GM23338 (cell line): ENCODE results near the gene TULP1. TPM values are rescaled to one million over a fixed set of nuclear protein-coding genes. Genes with fewer than 3 reads are reported as not detected.

ENCODE experiments used
- ATAC-seq: fragments of 200-7000 bp; cut with Tn5 transposase; 3 replicates; pipeline ENCODE4 v1.9.1; 2020
- DNase-seq: peaks from one replicate; pipeline ENCODE4 v3.0.0-alpha.2; 2015; ENCODE audit warnings: low spot score
- H2AFZ ChIP-seq: fragments of 200-600 bp; sonication (generic); 2 replicates; pipeline ENCODE4 v1.8.0; 2016; ENCODE audit warnings: antibody characterized with exemption, mild to moderate bottlenecking, moderate library complexity
- H3F3A ChIP-seq: fragments of 200-600 bp; sonication (generic); replicated peaks from 2 replicates; pipeline ENCODE4 v1.8.0; 2017; ENCODE audit warnings: antibody characterized with exemption, mixed run types, low read depth
- H3K27ac ChIP-seq: fragments of 200-600 bp; sonication (generic); 2 replicates; pipeline ENCODE4 v1.6.1; 2016; ENCODE audit warnings: low read depth
- H3K27me3 ChIP-seq: fragments of 200-600 bp; sonication (generic); 2 replicates; pipeline ENCODE4 v1.8.0; 2016; ENCODE audit warnings: mild to moderate bottlenecking, mixed run types, moderate library complexity; ENCODE audit not compliant: insufficient read depth
- H3K36me3 ChIP-seq: fragments of 200-600 bp; sonication (generic); 2 replicates; pipeline ENCODE4 v1.8.0; 2016; ENCODE audit warnings: mild to moderate bottlenecking; ENCODE audit not compliant: insufficient read depth
- H3K4me1 ChIP-seq: fragments of 200-600 bp; sonication (generic); 2 replicates; pipeline ENCODE4 v1.8.0; 2016; ENCODE audit warnings: mild to moderate bottlenecking, moderate library complexity; ENCODE audit not compliant: insufficient read depth
- H3K4me2 ChIP-seq: fragments of 200-600 bp; sonication (generic); 2 replicates; pipeline ENCODE4 v1.7.1; 2017; ENCODE audit warnings: mixed run types
- H3K4me3 ChIP-seq: fragments of 200-600 bp; sonication (generic); 2 replicates; pipeline ENCODE4 v1.6.1; 2016; ENCODE audit warnings: mixed run types
- H3K79me2 ChIP-seq: fragments of 200-600 bp; sonication (generic); replicated peaks from 2 replicates; pipeline ENCODE4 v1.8.0; 2017; ENCODE audit warnings: mild to moderate bottlenecking; ENCODE audit not compliant: insufficient read depth
- H3K9me2 ChIP-seq: fragments of 200-600 bp; sonication (generic); 2 replicates; pipeline ENCODE4 v1.8.0; 2017; ENCODE audit not compliant: insufficient read depth
- H4K20me1 ChIP-seq: fragments of 200-600 bp; sonication (generic); replicated peaks from 2 replicates; pipeline ENCODE4 v1.8.0; 2017; ENCODE audit warnings: mild to moderate bottlenecking; ENCODE audit not compliant: insufficient read depth
- H3K27ac Mint-ChIP-seq: 2 replicates; pipeline ENCODE4 v1.8.0; 2020; ENCODE audit warnings: inconsistent platforms, mild to moderate bottlenecking, moderate library complexity, mixed read lengths
- H3K27me3 Mint-ChIP-seq: 3 replicates; pipeline ENCODE4 v1.8.0; 2022; ENCODE audit warnings: low read depth, mild to moderate bottlenecking, moderate library complexity, mixed read lengths, inconsistent platforms; ENCODE audit not compliant: insufficient read depth, poor library complexity
- H3K36me3 Mint-ChIP-seq: 3 replicates; pipeline ENCODE4 v1.8.0; 2021; ENCODE audit warnings: low read depth, mild to moderate bottlenecking, inconsistent platforms, moderate library complexity, mixed read lengths
- H3K4me1 Mint-ChIP-seq: 3 replicates; pipeline ENCODE4 v1.8.0; 2020; ENCODE audit warnings: mild to moderate bottlenecking, inconsistent platforms, mixed read lengths
- H3K4me3 Mint-ChIP-seq: 3 replicates; pipeline ENCODE4 v1.8.0; 2021; ENCODE audit warnings: moderate library complexity, mild to moderate bottlenecking, inconsistent platforms, mixed read lengths
- H3K9me3 Mint-ChIP-seq: 3 replicates; pipeline ENCODE4 v1.8.0; 2020; ENCODE audit warnings: moderate library complexity, mild to moderate bottlenecking, inconsistent platforms, mixed read lengths
- CREB1 ChIP-seq: fragments of 250-450 bp; sonication (Bioruptor Pico); IDR thresholded peaks from 2 replicates; pipeline ENCODE4 v1.5.0; 2020; ENCODE audit warnings: low read depth, mild to moderate bottlenecking, moderate library complexity
- CTCF ChIP-seq, 2 experiments: fragments of 200-600 bp in 1 of 2; sonication (generic) in 1 of 2; conservative IDR thresholded peaks; 2 replicates each; pipeline versions ENCODE4 v1.5.1 to v1.6.1; 2016 to 2017; ENCODE audit warnings: antibody characterized with exemption in 2 of 2, low read depth in 2 of 2, mild to moderate bottlenecking in 2 of 2, moderate library complexity in 1 of 2
- ETS1 ChIP-seq: IDR thresholded peaks from 2 replicates; pipeline ENCODE4 v1.6.1; 2016; ENCODE audit warnings: antibody characterized with exemption
- EZH2 ChIP-seq: fragments of 200-600 bp; sonication (generic); IDR thresholded peaks from one replicate; pipeline ENCODE4 v1.8.0; 2017; ENCODE audit warnings: antibody characterized with exemption, mild to moderate bottlenecking, low read depth; ENCODE audit not compliant: unreplicated experiment
- EZH2phosphoT487 ChIP-seq: fragments of 200-600 bp; sonication (generic); IDR thresholded peaks from one replicate; pipeline ENCODE4 v1.8.1; 2018; ENCODE audit warnings: antibody characterized with exemption; ENCODE audit not compliant: unreplicated experiment
- NANOG ChIP-seq: IDR thresholded peaks from 2 replicates; pipeline ENCODE4 v1.6.1; 2016; ENCODE audit warnings: antibody characterized with exemption, borderline replicate concordance
- POLR2AphosphoS5 ChIP-seq: IDR thresholded peaks from 2 replicates; pipeline ENCODE4 v1.6.1; 2016; ENCODE audit warnings: antibody characterized with exemption, low read depth
- REST ChIP-seq: IDR thresholded peaks from one replicate; pipeline ENCODE4 v1.6.1; 2018; ENCODE audit warnings: antibody characterized with exemption; ENCODE audit not compliant: unreplicated experiment
- STAT1 ChIP-seq: IDR thresholded peaks from one replicate; pipeline ENCODE4 v1.6.1; 2016; ENCODE audit warnings: antibody characterized with exemption; ENCODE audit not compliant: unreplicated experiment
- ZNF114 ChIP-seq: fragments of 250-450 bp; sonication (Bioruptor Pico); IDR thresholded peaks from 2 replicates; pipeline ENCODE4 v1.5.0; 2020; ENCODE audit warnings: mild to moderate bottlenecking, moderate library complexity
- ZNF331 ChIP-seq: fragments of 250-450 bp; sonication (Bioruptor Pico); IDR thresholded peaks from 2 replicates; pipeline ENCODE4 v1.5.0; 2020; ENCODE audit warnings: low read depth, mild to moderate bottlenecking, moderate library complexity
- ZNF462 ChIP-seq: fragments of 250-450 bp; sonication (Bioruptor Pico); IDR thresholded peaks from 2 replicates; pipeline ENCODE4 v1.5.0; 2020; ENCODE audit warnings: mild to moderate bottlenecking, moderate library complexity
- polyA plus RNA-seq: library from polyadenylated mRNA; unstranded; fragments of >200 nt; fragmentation: Nextera tagmentation; extraction: Ambion mirVana; gene quantifications from 2 replicates; pipeline ENCODE4 v1.2.1, GENCODE V29; 2016
- total RNA-seq: library from RNA; depleted of rRNA; stranded (reverse); fragments of >200 nt; shearing (Covaris generic); gene quantifications from 2 replicates; pipeline ENCODE4 v1.2.3, GENCODE V29; 2014

The TULP1 gene
- total and polyA plus RNA-seq, 2 experiments from 2014 or later: 3.0 to 3.8 TPM

- no peak overlapping the region for H3K4me3 ChIP-seq
- no peak overlapping the region for H3K27ac Mint-ChIP-seq
- no peaks in the 10 kb centered on the region for H3K79me2 ChIP-seq
- H3K4me3 Mint-ChIP-seq: no peak overlapping the region
- H3F3A ChIP-seq: 0 out of 2 replicates have a peak, but pooled peaks cover 3% of the 10 kb centered on the region
- no peak for DNase-seq
- no peak for ATAC-seq
- H3K4me2 ChIP-seq: no peak overlapping the region
- peak overlapping the region; percentile 47; the same call in 1 of the 2 replicates for H2AFZ ChIP-seq
- H3K4me1 Mint-ChIP-seq: peaks cover 14% of the 10 kb centered on the region
- H3K4me1 ChIP-seq: peaks cover 7% of the 10 kb centered on the region
- H3K36me3 ChIP-seq: no peaks in the 10 kb centered on the region
- H3K27me3 ChIP-seq: no peaks in the 10 kb centered on the region
- H3K27ac ChIP-seq: no peak overlapping the region
- TF ChIP-seq EZH2phosphoT487: no peak
- no peak for TF ChIP-seq NANOG
- TF ChIP-seq ZNF462 (CRISPR knock-in tag): no peak
- TF ChIP-seq ETS1: no peak
- no peak for TF ChIP-seq ZNF331 (CRISPR knock-in tag)
- no peak for TF ChIP-seq CTCF (conservative IDR thresholded peaks at IDR 0.05; ENCODE audit: low read depth in 2 of 2)
- no peak for TF ChIP-seq POLR2AphosphoS5
- TF ChIP-seq CREB1 (CRISPR knock-in tag): no peak
- TF ChIP-seq STAT1: no peak
- no peak for TF ChIP-seq EZH2
- no peak for TF ChIP-seq ZNF114 (CRISPR knock-in tag)
- TF ChIP-seq REST: no peak
- H3K36me3 Mint-ChIP-seq: no peaks in the 10 kb centered on the region
- H3K9me3 Mint-ChIP-seq: no peaks in the 10 kb centered on the region; the same call in 2 of the 3 replicates
- no peaks in the 10 kb centered on the region for H3K9me2 ChIP-seq
- peaks cover 8% of the 10 kb centered on the region for H3K27me3 Mint-ChIP-seq
- no peaks in the 10 kb centered on the region for H4K20me1 ChIP-seq
Observed at GRCh38 chr6:35519313-35520015, 6.8 kb upstream of the TULP1 start.
